Pancreas (tissue), 10 donors: Measurements from ENCODE around the gene PMEPA1. TPM values are rescaled to one million over a fixed set of nuclear protein-coding genes. Genes with fewer than 3 reads are reported as not detected.

ENCODE experiments used
- ATAC-seq, 4 donors: fragments of 200-7000 bp; cut with Tn5 transposase; one replicate each; pipeline versions ENCODE4 v1.8.0 to v1.9.1; 2020; ENCODE audit warnings: mild to moderate bottlenecking in 4 of 4, moderate library complexity in 4 of 4
- DNase-seq, 6 donors: peaks; one replicate each; pipeline ENCODE4 v3.0.0-alpha.2; 2020
- FAIRE-seq: peaks from 2 replicates; lab custom pipeline; 2012; peaks lifted over from hg19 to GRCh38; lab: Jason Lieb, UNC
- H3K27ac ChIP-seq, 4 donors: fragments of 200-600 bp; sonication (generic); 1 replicate in 3 of 4; 2 replicates in 1 of 4; pipeline versions ENCODE4 v1.5.0 to v1.8.0; 2020
- H3K27me3 ChIP-seq, 4 donors: fragments of 200-600 bp; one replicate each; pipeline ENCODE4 v1.8.0; 2021
- H3K36me3 ChIP-seq, 3 donors: fragments of 200-600 bp; sonication (generic) in 1 of 3; one replicate each; pipeline versions ENCODE4 v1.5.0 to v1.8.0; 2020 to 2021
- H3K4me1 ChIP-seq, 3 donors: fragments of 200-600 bp; one replicate each; pipeline ENCODE4 v1.8.0; 2021
- H3K4me3 ChIP-seq, 4 donors: fragments of 200-600 bp; sonication (generic) in 2 of 4; one replicate each; pipeline versions ENCODE4 v1.5.0 to v1.8.0; 2020 to 2021
- H3K9me3 ChIP-seq, 4 donors: fragments of 200-600 bp; one replicate each; pipeline ENCODE4 v1.8.0; 2021
- CTCF ChIP-seq, 4 donors: fragments of 200-600 bp; sonication (generic) in 3 of 4; IDR thresholded peaks; one replicate each; pipeline versions ENCODE4 v1.5.0 to v1.8.0; 2021; ENCODE audit warnings: antibody characterized with exemption in 4 of 4
- WGBS, 2 donors: extraction: QIAGEN DNeasy Blood & Tissue Kit; methylation state at CpG; one replicate each; pipeline ENCODE4 v1.1.7; 2013; 5-methylcytosine and 5-hydroxymethylcytosine counted together
- intact Hi-C, 3 donors: fragments of 100-400 bp; cut with DNase I; formaldehyde crosslinking; loops; one replicate each; pipeline versions ENCODE4 v1.11.1 to v1.14.2; 2022
- polyA plus RNA-seq, 2 donors: library from polyadenylated mRNA; stranded (reverse); fragments of 200-250 nt; gene quantifications; one replicate each; pipeline ENCODE4 v1.2.3, GENCODE V29; 2013
- total RNA-seq, 6 donors: library from RNA; stranded (reverse); fragmentation: NEBNext Ultra II Directional in 4 of 6; extraction: Animal tissue kit (Norgen Biotek cat#: 25700) in 4 of 6; gene quantifications; one replicate each; pipeline versions ENCODE4 v1.2.1 to v1.2.4, GENCODE V29; 2021 to 2023
- donor health status: healthy with polysubstance abuse.
- donor health status: DM: no; HTN: no; CAD: no; lungs with moderate emphysema.
- donor health status: DM: no; HTN: no; CAD: no.
- donor health status: control.
- donor health status: control.
- donor health status: Bipolar disorder and iron deficiency.
- donor health status: DM: yes; HTN: yes; CAD: no.
- donor health status: DM: no; HTN: no; CAD: no.
- donor health status: DM: no; HTN: no; CAD: no.
- donor health status: DM: yes; HTN: yes; CAD: no.

PMEPA1 gene
- total and polyA plus RNA-seq, 8 donors = 24.8 to 98.2 (median 33.6) TPM

- no peaks in the 10 kb centered on the region for H3K27me3 ChIP-seq
- intact Hi-C loops = no loop called here
- no peaks in the 10 kb centered on the region for H3K9me3 ChIP-seq
- WGBS, 2 donors = 81 to 87% methylated on average over 9 of the region's 9 CpGs
- H3K4me3 ChIP-seq = no peak overlapping the region
- no peaks in the 10 kb centered on the region for H3K4me1 ChIP-seq
- no peak for FAIRE-seq
- H3K36me3 ChIP-seq = no peaks in the 10 kb centered on the region
- peak in 2 of 6 donors; percentile 35 to 36 for DNase-seq
- no peak for ATAC-seq
- H3K27ac ChIP-seq = no peak overlapping the region
- no peak for TF ChIP-seq CTCF (IDR thresholded peaks at IDR 0.05)
Observed at GRCh38 chr20:57663241-57663640, 46.6 kb downstream of the PMEPA1 start.

DNA sequence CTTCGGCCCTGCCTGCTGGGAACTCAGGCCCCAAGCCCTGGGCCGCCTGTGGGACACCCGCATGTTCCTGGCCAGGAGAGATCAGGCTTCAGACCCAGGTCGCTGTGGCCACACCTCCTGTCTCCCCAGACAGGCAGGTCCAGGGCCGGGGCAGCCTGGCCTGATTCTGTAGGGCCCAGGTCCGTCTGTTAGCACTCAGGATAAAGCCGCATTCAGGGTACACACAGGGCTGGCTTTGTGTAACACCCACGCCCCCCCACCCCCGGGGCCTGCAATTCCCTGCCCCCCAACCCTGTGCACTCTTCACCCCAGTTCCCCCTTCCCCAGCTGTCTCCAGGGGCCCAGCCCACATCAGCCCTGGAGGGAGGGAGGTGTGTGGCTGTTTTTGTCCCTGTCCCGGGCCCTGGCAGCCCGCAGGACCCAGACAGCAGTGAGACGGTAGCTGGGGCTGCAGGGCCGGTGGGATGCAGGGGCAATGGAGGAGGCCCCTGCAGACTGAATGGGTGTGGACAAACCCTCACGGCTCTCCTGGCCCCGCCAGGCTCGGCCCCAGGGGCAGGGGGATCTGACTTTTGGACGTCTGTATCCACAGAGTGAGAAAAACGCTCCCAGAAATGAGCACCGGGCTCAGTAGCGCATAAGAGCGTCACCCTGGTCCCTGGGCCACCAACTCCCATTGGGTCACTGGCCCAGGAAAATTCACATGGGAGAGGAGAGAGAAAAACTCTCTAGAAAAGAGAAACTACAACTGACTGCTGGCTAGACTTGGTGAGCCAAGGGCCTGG is 47.2 kb downstream of the PMEPA1 start:
- Histone ChIP-seq H3K27me3 (no peaks in the 10 kb centered on the region), H3K4me1 (no peaks in the 10 kb centered on the region), H3K4me3 (no peak overlapping the region), H3K27ac (no peak overlapping the region), H3K36me3 (no peaks in the 10 kb centered on the region), H3K9me3 (no peaks in the 10 kb centered on the region)
- intact Hi-C loops = no loop called here
- FAIRE-seq (no peak), DNase-seq (peak in 3 of 6 donors; percentile 1 to 58 (median 50)), ATAC-seq (no peak)
- WGBS, 2 donors = 64 to 68% methylated on average over 21 of the region's 21 CpGs
- TF ChIP-seq CTCF (IDR thresholded peaks at IDR 0.05) = no peak

DNA sequence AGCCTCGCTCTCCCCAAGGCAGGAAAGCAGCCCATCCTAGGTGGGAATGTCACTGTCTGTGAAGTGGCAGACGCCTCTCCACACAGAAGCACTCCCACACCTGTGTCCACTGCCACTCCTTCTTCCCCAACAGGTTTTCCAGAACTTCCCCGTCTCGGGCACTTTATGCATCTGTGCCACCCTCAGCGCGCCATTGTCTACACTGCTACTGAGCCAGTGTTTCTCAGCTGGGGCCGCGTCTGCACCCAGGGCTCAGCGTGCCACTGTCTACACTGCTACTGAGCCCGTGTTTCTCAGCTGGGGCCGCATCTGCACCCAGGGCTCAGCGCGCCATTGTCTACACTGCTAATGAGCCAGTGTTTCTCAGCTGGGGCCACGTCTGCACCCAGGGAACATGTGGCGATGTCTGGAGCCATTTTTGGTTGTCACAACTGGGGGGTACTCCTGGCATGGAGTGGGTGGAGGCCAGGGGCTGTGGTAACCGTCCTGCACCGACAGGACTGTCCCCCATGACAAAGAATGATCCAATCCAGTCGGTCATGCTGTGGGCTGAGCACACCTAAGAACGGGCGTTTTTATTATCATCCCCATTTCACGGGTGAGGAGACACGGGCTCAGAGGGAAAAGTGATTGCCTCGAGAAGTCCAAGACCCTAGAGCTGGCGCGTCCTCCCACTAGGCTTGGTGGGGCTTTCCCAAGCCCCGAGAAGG is 47.9 kb downstream of the PMEPA1 start:
- H3K36me3 ChIP-seq = peaks cover 0 to 3% (median 0%) of the 10 kb centered on the region in 3 donors
- DNase-seq = peak in 1 of 6 donors; percentile 20
- H3K9me3 ChIP-seq = no peaks in the 10 kb centered on the region
- H3K4me3 ChIP-seq = no peak overlapping the region
- no peak overlapping the region for H3K27ac ChIP-seq
- ATAC-seq = no peak
- WGBS, 2 donors = 79 to 84% methylated on average over 26 of the region's 26 CpGs
- no peaks in the 10 kb centered on the region for H3K27me3 ChIP-seq
- no peak for FAIRE-seq
- H3K4me1 ChIP-seq = no peaks in the 10 kb centered on the region
- TF ChIP-seq CTCF (IDR thresholded peaks at IDR 0.05) = no peak
- intact Hi-C loops = no loop called here

DNA sequence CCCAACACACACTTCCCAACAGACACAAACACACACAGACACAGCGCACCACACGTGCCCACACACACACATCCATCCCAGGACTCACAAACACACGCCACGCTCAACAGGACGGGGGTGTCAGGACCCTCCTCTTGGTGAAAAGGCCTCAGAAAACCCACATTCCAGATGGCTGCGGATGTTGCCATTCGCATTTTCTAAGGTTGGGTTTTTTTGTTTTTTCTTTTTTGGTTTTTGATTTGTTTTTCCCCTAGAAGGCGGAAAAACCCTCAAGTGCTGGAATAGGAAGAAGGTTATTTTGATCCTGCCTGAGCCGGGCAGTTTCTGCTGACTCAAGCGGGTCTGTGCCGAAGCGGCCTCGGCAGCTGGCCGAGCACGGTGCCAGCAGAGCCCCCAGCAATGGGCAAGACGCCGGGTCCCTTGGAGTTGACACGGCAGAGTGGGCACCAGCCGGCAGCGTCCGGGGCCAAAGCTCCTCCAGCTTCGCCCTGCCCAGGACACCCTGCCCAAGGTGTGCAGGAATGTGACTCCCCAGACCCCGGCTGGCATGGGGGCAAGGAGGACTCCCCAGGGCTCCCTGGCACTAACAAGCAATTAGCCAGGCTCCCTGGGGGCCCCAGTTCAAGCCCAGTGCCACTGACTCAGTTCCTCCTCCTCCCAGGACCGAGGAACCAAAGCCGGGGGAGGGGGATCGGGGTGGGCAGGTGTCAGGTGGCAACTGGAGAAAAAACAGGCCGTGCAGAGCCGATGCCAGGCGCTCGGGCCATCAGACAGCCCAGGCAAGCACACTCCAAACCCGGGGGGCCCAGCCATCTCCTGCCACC is 48.7 kb downstream of the PMEPA1 start:
- no peaks in the 10 kb centered on the region for H3K9me3 ChIP-seq
- intact Hi-C loops = no loop called here
- peaks cover 0 to 3% (median 0%) of the 10 kb centered on the region in 3 donors for H3K36me3 ChIP-seq
- WGBS, 2 donors = 80 to 83% methylated on average over 30 to 31 of the region's 31 CpGs
- no peaks in the 10 kb centered on the region for H3K27me3 ChIP-seq
- no peak for ATAC-seq
- no peak for TF ChIP-seq CTCF (IDR thresholded peaks at IDR 0.05)
- DNase-seq = peak in 3 of 6 donors; percentile 1 to 60 (median 57)
- no peak overlapping the region for H3K4me3 ChIP-seq
- no peaks in the 10 kb centered on the region for H3K4me1 ChIP-seq
- H3K27ac ChIP-seq = no peak overlapping the region
- no peak for FAIRE-seq
